Measurements from ENCODE around the gene GABBR2. TPM values are rescaled to one million over a fixed set of nuclear protein-coding genes. Genes with fewer than 3 reads are reported as not detected.

GABBR2 gene
- total RNA-seq, 1 experiment from 2014 or later = 0.91 TPM

DNA sequence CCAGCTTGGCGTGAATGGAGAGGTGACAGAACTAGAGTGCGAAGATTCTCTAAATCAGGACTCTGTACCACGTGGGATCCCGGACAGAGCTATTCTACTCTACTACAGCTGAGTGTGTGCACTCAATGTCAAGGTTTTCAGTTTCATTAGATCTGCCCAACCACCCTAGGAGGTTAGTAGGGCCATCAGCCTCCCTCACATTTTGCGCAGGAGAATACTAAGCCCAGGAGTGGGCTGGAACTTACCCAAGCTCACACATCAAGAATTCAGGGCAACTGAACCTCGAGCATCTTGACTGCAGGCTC lies 385.0 kb downstream of the GABBR2 start:
- no peak for DNase-seq (ENCODE audit: low spot score)

DNA sequence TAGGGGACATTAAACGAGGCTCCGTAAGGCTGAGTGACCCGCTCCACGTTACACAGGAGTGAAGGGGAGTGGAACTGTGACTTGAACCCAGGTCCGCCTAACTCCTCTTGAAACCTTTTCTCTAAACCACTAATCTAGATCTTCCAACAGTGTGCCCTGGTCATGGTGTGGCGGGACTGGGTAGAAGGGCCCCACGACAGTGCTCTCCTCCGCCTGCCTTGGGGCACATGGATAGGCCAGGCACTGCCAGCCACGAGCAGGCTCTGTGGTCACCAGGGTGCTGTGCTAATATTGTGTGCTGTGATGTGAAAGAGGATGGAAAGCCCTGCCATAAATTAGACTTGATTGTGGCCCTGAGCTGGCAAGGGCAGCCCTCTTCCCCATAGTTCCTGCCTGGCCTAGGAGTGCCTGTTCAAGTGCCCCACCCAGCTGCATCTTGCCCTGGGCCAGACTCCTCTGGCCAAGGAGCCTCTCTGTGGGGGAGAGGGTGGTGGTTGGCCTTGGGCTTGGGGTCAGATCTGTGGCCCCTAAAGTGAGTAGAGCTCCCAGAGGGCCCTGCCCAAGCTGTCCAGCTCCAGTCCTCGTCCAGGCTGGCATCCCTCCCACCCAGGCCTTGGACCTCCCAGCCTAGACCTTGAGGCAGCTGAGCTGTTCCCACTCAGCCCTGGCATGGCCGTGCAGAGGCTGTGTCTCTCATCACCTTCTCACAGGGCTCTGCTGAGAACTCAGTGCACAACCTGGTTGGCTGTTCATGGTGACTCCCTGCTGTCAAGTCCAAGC lies 385.5 kb downstream of the GABBR2 start:
- DNase-seq (ENCODE audit: low spot score) = no peak

DNA sequence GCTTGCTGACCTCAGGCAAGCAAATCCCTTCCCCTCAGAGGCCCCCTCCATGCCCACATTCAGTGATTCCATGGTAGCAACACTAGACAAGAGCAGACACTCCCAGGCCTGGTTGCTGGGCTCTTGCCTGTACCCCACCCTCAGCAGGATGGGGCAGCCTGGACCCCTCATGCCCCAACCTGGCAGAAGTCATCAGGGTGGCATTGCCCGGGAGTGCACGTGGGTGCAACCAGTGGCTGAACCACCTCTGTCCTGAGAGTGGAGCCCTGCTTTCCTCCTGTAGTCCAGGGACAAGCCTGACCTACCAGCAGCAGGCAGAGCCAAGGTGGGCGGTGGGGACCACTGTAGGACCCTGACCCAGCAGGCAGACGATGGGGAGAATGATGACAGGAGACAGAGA lies 387.5 kb downstream of the GABBR2 start:
- DNase-seq (ENCODE audit: low spot score) = no peak

DNA sequence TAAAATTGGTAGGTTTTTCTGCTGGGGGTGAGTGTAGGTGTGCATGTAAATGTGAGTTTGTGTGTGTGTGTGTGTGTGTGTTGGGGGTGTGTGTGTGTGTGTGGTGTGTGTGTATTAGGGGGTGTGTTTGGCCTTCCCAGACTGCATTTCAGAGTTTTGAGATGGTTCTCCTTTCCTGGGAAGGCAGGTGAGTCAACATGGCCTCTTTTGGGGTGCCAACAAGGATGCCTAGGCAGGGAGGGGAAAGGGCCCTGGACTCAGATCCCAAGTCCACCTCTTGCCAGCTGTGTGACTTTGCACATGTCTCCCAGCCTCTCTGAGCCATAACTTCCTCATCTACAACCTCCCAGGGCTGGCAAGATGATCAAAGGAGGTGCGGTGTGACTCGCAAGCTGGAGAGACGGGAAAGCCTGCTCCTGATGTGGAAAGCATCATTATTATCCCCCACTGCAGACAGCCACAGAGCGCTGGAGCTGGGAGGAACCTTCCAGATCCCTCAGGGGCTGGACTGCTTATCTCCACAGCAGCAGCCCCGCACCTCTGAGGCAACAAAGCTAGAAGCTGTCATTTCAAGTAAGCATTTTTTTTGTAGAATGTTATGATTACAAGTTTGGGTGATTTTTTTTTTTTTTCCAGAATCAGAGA lies 389.8 kb downstream of the GABBR2 start:
- DNase-seq (ENCODE audit: low spot score) = no peak

DNA sequence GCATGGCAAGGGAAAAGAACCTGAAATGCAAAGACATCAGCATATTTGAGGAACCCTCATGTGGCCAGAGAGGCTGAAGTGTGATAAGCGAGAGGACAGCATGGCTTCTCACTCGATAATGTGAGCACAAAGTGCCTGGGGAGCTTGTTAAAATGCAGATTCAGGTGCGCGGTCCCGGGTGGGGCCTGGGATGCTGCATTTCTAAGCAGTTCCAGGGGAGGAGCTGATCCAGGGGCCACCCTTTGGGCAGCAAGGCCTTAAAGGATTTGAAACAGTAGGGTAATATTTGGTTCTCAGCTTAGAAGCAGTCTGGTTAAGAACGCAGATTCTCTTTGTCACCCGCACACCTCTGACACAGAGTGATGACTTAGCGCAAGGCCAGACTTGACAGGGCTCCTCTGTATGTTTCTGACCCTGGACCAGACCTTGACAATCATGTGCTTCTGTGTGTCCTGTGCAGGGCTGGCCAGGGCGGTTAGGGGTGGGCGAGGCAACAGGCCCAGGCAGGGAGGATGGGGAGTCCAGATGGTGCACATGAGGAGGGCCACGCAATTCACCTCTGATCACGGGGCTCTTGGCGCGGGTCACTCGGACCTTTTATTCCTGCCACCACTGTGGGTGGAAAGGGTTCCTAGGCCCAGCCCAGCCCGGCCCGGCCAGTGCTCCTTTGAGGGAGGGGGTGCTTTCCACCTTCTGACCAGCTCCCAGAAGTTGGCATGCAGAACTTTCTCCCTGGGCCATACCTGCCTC lies 390.5 kb downstream of the GABBR2 start:
- DNase-seq (ENCODE audit: low spot score) = no peak

DNA sequence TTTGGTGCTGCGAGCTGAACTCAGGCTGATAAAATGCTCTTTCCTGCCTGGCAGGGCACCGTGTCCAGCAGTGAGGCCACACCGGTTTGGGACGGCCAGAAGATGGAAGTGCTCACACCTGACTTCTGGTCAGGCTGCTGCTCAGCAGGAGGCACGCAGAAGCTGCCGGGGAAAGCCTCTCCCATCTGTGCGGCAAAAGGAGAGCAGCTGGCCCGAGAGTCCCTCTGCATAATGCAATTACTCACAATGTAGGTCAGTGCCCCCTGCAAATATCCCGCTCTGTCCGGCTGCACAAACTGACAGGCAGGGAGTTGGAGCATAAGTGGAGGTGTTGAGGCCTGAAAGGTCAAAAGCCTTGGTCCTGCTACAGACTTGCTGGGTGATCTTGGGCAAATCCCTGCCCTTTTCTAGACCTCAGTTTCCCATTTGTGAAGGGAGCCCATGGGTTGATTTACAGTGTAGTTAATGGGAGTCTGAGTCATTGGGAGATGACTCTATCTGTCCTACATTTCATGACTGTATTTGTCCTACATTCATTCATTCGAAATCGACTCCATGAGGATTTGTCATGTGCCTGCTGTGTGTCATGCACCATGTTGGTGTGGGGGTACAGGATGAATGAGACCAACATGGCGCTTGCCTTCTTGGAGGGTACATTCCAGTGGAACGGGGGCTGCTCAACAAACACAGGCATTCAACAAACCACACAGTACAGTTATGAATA lies 391.4 kb downstream of the GABBR2 start:
- no peak for DNase-seq (ENCODE audit: low spot score)

DNA sequence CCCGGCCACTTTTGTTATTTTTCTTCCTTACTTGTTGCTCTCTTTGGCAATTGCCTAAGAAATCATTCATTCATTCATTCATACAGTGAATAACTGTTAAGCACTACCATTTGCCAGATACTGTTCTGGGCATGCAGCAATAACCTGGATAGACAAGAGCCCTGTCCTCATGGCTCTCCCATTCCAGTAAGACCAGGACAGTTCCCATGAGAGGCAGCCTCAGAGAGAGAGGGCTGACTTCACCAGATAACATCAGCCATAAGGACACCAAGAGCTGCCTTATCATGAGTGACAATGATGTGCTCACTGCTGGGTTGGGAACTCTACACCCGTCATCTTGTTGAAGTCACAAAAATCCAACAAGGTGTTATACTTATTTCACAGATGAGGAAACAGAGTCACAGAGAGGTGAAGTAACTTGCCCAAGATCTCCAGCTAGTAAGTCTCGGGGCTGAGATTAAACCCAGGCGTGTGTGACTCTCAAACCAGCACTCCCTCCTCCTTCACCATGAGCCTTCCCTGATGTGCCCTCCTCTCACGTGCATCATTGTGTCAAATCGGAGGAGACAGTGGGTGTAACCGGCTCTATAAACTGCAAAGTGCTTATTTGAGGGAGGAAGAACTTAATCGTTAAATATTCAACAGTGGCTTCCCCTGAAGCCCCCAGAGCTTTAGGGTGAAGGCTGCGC lies 392.1 kb downstream of the GABBR2 start:
- DNase-seq (ENCODE audit: low spot score) = no peak

DNA sequence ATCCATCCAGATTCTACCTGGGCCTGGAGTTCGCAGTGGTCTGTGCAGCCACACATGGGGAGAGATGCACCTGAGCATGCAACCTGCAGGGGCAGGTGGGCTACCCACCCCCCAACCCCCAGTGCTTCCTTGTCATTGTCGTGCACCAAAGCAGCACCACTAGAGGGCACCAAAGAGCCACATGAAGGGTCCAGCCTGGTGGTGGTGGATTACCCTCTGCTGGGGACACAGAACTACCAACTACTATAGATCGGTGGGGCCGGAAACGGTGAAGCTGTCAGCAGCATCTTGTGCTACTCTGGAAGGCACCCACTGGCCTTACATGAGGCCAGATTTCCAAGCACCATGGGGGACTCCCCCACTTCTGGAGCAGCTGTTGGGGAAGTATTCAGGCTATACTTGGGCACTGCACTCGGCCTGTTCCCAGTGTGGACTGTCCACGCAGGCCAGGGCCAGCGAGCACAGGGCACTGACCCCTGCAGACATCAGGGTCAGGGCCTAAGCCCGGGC lies 393.1 kb downstream of the GABBR2 start:
- DNase-seq (ENCODE audit: low spot score) = peak; percentile 85

DNA sequence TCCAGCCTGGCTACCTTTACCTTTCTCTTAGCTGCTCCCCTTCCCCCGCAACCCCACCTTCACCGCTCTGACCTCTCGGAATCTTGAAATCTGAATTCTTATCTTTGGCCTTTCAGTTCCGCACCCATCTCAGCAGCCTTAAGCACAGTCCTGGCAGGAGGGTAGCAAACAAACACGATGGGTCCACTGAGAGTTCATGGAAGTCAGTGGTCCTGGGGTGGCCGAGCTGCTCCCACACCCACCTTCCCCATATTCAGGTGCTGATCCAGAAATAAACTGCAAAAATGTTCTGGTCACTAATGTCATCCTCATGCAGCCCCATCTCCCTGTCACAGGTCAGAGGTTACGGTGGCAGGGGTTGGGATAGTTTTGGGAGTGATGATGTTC lies 393.7 kb downstream of the GABBR2 start:
- DNase-seq (ENCODE audit: low spot score) = no peak

DNA sequence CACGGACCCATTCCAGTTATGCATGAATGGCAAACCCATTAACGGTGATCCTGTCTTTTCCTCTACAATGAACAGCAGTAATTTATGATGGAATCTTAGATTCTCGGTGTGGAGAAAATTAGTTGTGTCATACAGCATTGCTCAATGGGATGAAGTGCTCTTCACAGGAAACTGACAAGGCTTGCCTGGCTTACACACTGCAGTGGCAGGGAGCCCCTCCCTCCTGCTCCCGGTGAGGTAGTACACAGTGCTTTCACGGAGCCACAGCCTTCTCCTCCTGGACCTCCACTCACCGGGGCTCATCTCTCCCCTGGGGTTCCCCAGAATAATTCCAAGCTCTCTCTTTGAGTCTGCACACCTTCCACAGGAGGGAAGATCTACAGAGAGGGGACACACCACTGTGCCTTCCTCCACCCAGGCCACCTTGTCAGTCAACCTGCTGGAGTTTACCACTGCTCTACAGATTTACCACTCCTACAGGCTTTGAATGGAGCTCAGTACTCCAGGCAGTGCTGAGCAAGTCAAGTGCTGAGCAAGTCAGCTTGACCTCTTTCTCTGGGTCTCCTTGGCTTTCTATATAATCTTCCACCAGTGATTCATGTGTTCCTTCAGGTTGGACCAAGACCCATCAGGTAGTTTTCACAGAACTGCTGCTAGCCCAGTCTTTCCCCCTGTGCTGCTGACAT lies 394.2 kb downstream of the GABBR2 start:
- no peak for DNase-seq (ENCODE audit: low spot score)

DNA sequence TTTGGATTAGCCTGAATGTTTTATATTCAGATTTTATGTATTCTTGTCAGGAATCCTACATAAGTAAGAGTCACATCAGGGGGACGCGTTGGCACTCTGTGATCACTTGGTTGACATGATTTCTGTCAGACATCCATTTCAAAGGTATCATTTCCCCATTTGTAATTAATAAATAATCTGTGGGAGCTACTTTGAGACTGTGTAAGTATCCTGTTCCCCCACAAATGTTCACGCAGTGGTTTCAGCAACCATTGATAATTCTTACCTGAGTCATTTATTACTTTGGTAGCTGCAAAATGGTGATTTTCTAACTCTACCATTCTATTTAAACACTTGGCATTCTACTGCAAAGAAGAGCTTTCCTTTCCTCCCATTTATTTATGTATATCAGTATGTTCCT lies 396.4 kb downstream of the GABBR2 start:
- DNase-seq (ENCODE audit: low spot score) = no peak

DNA sequence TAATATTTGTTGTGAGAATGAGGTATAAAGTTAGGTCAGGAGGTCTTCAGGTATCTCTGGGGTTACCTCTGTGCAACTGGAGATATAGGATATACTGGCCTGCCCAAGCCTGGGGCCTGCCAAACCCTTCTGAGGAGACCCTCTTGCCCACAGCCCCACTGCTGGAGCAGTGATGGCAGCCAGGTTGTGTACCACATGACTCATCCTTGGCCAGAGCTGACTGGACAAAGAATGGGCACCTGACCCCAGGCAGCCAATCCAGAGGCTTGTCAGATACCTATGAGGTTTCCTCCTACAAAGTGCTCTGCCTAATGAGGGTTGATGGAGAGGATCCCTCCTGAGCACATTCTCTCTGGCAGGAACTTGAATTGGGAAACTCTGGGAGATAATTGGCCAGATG lies 397.2 kb downstream of the GABBR2 start:
- no peak for DNase-seq (ENCODE audit: low spot score)

DNA sequence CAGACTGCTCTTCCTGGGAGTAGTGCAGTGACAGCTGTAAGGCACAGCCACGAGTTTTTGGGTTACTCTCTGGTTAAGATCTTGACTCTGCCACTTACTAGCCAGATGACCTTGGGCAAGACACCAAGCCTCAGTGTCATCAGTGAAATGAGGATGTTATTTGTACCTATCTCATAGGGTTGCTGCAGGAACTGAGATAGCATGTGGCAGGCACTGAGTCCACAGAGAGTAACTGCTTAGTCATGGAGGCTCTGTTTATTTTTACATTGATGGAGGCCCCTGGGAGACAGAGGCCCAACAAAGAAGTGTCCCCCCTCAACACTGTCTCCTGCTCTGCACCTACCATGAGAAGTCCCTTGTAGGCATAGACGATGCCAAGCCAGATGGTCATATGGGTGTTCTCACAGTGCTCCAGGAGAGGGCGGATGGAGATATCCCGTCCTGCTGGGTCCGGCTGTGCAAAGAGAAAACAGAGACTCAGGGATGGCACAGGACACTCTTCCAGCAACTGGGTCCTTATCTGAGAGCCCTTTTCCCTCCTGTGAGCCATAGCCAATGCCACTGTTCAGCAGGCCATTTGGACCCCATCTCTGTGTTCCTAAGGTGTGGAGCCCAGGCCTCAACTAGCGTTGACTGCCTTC lies 397.9 kb downstream of the GABBR2 start:
- DNase-seq (ENCODE audit: low spot score) = no peak

DNA sequence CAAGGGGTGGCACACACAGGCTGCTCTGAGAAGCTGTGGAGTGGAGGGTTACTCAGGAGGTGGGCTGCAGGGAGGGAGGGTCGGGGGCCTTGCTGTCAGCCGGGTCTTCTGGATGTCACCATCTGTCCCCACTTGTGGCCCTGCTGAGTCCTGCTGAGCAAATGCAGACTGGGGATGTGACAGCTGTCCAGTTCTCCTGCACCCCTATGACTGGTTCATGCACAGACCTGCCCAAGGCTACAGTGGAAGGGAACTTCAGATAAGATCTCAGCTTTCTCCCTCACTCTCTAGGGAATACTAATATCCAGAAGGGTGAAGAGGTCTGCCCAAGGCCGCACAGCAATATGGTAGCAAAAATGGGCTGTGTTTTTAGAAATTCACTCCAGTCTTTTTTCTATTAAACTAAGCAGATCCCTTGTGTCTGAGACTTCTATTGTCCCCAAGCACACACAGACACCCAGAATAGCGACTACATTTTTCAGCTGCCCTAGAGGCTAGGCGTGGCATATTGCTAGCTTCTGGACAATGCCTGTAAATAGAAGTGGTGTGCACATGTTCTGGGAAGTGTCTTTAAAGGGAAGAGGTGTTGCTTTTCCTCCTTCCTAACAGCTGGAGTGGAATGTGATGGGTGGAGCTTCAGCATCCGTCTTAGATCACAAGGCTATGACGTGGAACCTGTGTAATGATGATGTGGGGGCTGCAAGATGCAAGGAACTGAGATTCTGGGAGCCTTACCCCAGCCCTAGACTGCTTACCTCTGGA lies 402.2 kb downstream of the GABBR2 start:
- DNase-seq (ENCODE audit: low spot score) = no peak

DNA sequence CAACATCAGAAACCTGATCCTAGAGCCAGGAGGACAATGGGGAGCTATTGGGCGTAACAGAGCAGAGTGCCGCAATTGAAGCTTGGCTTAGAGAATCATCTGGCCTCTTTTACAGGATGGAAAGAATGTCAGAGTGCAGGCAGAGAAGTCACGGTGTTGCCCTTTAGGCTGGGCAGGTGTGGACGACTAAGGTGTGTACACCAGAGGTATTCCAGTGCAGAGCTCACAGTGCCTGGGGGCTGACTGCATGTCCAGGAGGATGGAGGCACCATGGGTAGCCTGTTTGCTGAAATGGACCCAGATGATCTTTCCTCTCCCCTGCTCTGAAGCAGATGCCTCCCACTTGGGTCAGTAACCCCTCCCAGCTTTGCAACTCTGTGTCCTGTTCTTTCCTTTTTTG lies 404.4 kb downstream of the GABBR2 start:
- DNase-seq (ENCODE audit: low spot score) = no peak

DNA sequence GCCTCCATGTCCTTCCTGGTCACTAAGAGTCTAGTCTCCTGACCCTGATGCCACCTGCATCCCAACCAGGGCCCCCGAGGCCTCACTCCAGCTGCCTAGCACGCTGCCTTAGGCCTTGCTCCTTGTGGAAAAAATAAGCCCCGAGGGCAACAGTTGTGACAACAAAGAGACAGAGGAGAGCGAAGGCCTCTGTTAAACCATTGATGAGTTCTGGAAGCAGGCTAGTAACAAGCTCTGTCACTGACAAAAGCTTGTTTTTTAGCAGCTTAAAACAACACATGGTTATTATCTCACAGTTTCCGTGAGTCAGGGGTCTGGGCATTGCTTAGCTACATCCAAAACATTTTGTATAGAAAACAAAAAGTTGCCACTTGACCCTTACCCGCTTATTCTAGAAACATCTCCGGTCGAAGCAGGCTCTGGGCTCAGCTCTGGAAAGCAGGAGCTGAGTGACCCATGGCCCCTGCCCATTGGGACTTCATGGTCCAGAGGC lies 405.1 kb downstream of the GABBR2 start:
- no peak for DNase-seq (ENCODE audit: low spot score)

DNA sequence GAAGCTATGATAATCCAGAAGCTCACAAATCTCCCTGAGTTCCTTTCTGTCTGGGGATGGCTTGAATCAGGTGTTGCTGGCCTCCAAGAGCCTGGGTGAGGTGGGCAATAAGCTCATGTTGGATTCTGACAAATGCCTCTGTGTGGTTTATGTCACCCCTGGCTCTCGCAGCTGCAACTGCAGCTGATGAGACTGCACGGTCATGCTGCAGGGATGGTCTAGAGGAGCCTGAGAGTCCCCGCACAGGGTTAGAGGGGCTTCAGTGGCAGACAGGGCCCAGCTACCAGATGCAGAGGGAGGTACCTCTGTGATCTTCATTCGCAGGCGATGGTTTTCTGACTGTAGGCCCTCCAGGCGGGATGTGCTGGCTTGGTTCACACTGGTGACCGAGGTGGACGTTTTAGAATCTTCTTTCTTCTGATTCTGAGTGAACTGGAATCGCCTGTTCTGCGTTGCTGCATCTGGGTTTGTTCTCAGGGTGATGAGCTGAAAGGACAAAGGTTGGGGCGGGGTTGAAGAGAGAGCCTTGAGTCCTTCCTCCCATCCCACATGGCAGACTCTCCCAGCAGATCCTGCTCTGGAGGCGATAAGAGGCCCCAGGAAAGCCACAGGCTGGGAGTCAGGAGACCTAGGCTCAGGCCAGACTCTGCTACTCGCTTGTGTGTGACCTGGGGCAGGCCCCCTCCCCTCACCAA lies 405.6 kb downstream of the GABBR2 start:
- no peak for DNase-seq (ENCODE audit: low spot score)

DNA sequence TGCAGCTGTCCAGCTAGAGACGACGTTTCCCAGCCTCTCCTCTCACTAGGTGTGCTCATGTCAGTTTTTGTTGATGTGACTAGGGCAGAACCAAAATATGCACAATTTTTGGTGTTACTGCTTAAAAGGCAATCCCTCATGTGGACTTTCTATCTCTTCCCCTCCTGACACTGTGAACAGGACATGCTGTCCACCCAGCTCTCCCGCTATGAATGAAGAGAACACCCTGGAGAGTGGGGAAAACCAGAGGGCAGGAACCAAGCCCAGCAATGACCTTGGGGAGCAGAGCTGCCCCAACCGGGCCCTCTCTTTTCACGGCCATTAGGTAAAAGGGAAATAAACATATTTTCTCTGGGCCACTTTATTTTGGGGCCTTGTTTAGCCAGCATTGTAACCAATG lies 406.6 kb downstream of the GABBR2 start:
- no peak for DNase-seq (ENCODE audit: low spot score)

DNA sequence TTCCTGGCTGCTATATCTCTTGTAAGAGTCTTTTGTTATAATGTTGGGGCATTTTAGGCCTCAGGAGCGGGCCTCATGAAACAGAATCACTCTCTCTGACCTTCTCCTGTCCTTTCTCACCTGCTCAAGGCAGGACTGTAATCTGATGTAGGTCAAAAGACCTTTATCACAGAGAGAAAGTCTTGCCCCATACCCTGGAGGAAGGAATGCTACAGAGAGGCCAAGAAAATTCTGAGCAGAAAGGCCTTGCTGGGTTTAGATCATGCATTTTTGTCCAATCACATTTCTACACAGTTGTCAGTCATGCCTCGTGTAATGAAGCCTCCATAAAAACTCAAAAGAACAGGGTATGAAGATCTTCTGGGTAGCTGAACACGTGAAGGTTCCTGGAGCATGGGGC lies 408.1 kb downstream of the GABBR2 start:
- DNase-seq (ENCODE audit: low spot score) = no peak

Data from H4 (cell line).